Activated naive CD4-positive, alpha-beta T cell treated with Interleukin-2 at 50 U/mL for 16 hours (primary cell): ENCODE results near the gene PPP6R2.

Experiments
- DNase-seq: peaks from one replicate; pipeline ENCODE4 v3.0.0-alpha.2; 2020

Gene PPP6R2

GRCh38 chr22:50473088-50473487 lies 130.0 kb downstream of the PPP6R2 start:
- peak; percentile 50 for DNase-seq

GRCh38 chr22:50473855-50474671 lies 130.9 kb downstream of the PPP6R2 start:
- DNase-seq = peak; percentile 49

GRCh38 chr22:50474710-50475651 lies 131.9 kb downstream of the PPP6R2 start, which contains the start of gene SBF1:
TSS of gene SBF1 (minus strand) at chr22:50475035. CDS start at chr22:50474840, 195 bp downstream.
- peak; percentile 92 for DNase-seq

- DNase-seq = no peak
Measured at GRCh38 chr22:50475652-50476002, 132.5 kb downstream of the PPP6R2 start.

GRCh38 chr22:50476868-50477267 lies 133.7 kb downstream of the PPP6R2 start:
- DNase-seq = no peak

- DNase-seq = no peak
Measured at GRCh38 chr22:50477923-50478322, 134.8 kb downstream of the PPP6R2 start.

- DNase-seq = no peak
Measured at GRCh38 chr22:50479721-50480120, 136.6 kb downstream of the PPP6R2 start.

GRCh38 chr22:50481045-50481439 lies 137.9 kb downstream of the PPP6R2 start:
- DNase-seq = no peak

GRCh38 chr22:50481440-50482106 lies 138.4 kb downstream of the PPP6R2 start, which contains the start of gene ADM2:
TSS of gene ADM2 (plus strand) at chr22:50481543. CDS start at chr22:50481848, 305 bp downstream.
- peak; percentile 72 for DNase-seq

GRCh38 chr22:50482107-50483074 lies 139.3 kb downstream of the PPP6R2 start:
- DNase-seq = no peak

- DNase-seq = no peak
Measured at GRCh38 chr22:50483106-50483505, 140.0 kb downstream of the PPP6R2 start.

GRCh38 chr22:50483556-50483955 lies 140.4 kb downstream of the PPP6R2 start:
- DNase-seq = no peak

- DNase-seq = no peak
Measured at GRCh38 chr22:50483977-50484853, 141.1 kb downstream of the PPP6R2 start.

GRCh38 chr22:50485221-50486131 lies 142.3 kb downstream of the PPP6R2 start:
- DNase-seq = no peak

- no peak for DNase-seq
Measured at GRCh38 chr22:50486561-50487289, 143.6 kb downstream of the PPP6R2 start, which contains the start of gene MIOX. TSS of gene MIOX (plus strand) at chr22:50486859. CDS start at chr22:50486898, 39 bp downstream.

GRCh38 chr22:50487290-50488005 lies 144.3 kb downstream of the PPP6R2 start:
- DNase-seq = no peak

GRCh38 chr22:50488006-50488677 lies 145.0 kb downstream of the PPP6R2 start:
- DNase-seq = no peak
